HG02678 (cell line): ENCODE results near the gene KCNT1.

Experiments used
- ATAC-seq: cut with Tn5 transposase; IDR thresholded peaks from one replicate; pipeline ENCODE4 v1.9.1; 2021; ENCODE audit warnings: mild to moderate bottlenecking, moderate library complexity; ENCODE audit not compliant: unreplicated experiment

KCNT1 gene

DNA sequence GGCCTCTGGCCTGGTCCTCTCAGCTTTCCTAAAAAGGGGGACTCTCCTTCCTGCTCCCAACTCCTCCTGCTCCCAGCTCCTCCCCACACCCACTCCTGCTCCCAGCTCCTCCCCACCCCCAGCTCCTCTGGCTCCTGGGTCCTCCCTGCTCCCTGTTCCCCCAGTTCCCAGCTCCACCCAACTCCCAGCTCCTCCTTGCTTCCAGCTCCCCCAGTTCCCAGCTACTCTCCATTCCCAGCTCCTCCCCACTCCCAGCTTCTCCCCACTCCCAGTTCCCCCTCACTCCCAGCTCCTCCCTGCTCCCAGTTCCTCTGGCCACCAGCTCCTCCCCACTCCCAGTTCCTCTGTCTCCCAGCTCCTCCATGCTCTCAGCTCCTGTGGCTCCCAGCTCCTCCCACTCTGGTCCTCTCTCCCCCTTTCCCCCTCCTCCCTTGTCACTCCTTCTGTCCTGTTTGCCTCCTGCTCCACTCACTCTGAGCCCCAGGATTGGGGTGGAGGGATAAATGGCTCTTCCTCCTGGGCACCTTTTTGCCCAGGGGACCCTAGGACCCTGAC is 75.7 kb downstream of the KCNT1 start:
- ATAC-seq: no peak

DNA sequence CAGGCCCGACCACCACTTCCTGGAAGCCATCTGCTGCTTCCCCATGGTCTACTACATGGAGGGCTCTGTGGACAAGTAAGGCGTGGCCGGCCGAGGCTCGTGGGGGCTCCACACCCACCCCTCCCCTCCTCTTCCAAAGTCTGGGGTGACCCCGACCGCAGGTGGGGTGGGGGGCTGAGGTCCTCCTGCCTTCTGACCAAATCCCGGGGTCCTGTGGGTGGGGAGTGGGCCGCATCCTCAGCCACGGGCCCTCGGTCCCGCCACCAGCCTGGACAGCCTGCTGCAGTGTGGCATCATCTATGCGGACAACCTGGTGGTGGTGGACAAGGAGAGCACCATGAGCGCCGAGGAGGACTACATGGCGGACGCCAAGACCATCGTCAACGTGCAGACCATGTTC is 76.4 kb downstream of the KCNT1 start:
- ATAC-seq: no peak

DNA sequence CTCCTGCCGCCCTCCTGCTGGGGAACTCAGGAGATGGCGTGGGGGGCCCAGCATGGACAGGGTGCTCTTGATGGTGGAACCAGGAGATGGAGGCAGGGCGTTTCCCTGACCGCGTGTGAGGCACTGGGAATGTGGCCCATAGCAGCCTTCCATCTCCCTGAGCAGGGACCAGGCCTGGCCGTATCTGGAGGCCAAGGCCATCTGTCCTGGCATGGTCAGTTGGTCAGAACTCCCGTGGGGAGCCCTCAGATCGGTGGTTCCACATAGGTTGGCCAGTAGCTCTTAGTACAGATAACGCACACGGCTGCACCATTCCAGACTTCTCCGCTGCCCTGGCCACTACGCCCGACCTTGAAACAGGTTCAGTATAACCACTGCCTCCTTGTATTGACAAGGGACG is 77.6 kb downstream of the KCNT1 start:
- ATAC-seq: no peak

DNA sequence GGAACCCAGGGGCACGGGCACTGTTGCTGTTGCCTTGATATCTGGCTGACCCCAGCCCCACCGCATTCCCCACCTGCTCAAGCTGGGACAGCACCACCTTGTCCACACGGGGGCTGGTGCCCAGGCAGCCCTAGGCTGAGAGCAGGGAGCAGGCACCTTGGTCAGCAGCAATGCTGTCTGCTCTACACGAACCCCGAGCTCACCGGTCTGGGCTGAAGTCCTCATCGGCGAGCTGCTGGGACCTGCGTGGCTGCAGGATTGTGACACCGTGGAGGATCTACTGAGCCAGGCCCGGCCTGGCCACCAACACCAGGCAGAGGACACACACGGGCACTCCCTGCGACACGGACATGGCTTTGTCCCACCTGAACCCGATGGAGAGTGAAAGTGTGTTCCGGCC is 78.1 kb downstream of the KCNT1 start:
- ATAC-seq: no peak

DNA sequence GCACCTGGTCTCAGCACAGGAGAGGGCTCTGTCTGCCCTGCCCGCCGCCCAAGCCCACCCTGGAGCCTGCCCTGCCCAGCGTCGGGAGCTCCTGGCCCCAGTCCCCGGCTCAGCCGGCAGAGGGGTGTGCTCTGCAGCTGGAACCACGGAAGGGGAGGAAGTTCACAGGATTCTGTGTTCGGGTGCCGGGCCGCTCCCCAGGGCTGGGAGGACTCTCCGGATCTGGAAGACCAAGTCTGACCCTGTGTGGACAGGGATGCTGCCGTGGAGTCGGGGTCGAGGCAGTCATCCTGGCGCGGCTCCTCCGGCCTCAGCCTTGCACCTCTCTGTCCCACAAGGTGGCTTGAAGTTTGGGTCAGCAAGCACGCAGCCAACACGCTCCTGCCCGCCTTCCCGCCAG is 78.6 kb downstream of the KCNT1 start:
- ATAC-seq: no peak

DNA sequence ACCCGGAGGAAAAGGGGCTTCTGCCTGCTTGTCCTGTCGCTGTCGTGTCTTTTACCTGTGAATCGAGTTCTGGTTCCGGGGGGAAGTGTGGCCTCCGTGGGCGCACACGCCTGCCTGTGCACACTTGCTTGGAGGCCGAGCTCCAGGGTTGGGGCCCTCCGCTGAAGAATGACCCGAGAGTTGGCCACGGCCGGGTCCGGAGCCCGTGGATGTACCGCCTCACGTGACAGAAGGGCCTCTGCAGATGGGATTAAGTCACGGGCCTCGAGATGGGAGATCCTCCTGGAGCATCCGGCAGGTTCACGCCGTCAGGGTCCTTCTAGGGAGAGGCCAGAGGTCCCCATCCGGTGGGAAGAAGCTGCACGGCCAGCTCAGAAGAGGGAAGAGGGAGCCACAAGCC is 81.0 kb downstream of the KCNT1 start:
- no peak for ATAC-seq

DNA sequence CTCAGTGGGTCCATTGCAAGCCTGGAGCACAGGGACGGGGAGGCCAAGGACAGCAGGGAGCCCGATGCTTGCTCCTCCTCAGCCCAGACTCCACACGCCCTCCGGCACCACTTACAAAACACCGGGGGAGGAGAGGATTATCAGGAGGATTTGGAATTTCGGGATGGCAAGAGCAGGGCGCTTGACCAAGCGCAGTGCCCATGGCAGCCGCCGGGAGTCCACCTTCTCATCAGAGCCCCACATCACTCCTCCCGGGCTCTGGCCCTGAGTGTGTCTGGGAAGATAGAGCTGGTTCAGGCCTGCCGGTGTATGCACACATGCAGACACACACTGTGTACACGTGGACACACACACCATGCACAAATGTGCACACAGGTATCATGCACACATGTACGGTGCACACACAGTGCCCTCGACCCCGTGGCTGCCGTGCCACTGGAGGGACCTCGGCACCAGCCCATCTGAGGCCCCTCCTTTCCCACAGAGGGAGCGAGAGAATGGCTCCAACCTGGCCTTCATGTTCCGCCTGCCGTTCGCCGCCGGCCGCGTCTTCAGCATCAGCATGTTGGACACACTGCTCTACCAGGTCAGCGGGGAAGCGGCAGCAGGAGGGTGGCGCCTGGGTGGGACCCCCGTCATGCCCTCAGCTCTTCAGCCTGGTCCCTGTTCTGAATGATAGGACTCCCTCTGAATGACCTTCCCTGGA is 81.7 kb downstream of the KCNT1 start:
- ATAC-seq: no peak

DNA sequence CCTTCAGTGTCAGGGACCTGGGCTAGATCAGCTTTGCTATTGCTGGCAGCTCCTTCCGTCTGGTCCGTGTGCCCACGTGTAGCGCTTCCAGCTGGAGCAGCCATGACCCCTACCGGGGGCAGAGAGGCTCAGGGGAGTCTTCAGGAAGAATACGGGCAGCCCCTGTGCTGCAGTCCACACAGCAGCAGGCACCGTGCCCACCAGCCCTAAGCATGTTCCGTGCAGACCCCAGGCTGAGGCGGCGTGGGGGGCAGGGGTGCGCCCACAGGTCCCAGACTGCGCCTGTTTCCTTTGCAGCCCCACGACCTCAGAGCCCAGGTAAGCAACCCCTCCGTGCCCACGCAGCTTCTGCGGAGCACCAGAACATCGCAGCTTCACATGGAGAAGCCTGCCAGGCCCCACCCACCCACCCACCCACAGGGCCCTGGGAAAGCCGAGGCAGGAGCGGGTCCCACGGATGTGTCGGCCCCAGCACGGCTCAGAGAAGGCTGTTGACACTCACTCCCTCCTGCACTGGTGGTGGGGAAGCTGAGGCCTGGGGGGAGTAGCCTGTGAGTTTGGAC is 83.1 kb downstream of the KCNT1 start:
- no peak for ATAC-seq

DNA sequence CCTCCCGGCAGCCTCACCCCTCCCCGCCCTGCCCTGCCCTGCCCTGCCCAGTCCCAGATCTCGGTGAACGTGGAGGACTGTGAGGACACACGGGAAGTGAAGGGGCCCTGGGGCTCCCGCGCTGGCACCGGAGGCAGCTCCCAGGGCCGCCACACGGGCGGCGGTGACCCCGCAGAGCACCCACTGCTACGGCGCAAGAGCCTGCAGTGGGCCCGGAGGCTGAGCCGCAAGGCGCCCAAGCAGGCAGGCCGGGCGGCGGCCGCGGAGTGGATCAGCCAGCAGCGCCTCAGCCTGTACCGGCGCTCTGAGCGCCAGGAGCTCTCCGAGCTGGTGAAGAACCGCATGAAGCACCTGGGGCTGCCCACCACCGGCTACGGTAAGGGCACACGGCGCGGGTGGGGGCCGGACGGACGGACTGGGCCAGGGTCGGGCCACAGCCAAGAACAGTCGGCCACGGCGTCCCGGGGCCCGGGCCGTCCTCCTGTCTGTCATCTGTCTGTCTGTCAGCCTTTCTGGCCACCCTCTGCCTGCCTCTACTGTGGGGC is 84.2 kb downstream of the KCNT1 start:
- ATAC-seq: no peak

DNA sequence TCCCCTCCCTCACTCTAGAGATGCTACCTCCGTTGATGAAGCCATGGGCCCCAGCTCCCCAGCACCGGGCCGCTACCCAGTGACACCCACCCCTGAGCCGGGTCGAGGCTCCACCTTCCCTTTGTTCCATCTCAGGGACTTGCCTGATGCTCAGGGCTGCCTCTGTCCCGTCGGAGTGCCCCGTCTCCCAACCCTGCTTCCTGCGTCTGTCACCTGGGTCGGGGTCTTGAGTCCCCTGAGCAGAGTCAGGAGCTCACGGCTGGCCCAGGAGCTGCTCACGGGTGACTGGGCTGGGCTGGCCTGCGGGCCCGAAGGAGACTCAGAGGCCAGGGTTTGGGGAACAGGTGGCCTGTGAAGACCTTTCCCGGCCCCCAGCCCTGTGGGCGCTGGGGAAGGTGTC is 85.3 kb downstream of the KCNT1 start:
- no peak for ATAC-seq

DNA sequence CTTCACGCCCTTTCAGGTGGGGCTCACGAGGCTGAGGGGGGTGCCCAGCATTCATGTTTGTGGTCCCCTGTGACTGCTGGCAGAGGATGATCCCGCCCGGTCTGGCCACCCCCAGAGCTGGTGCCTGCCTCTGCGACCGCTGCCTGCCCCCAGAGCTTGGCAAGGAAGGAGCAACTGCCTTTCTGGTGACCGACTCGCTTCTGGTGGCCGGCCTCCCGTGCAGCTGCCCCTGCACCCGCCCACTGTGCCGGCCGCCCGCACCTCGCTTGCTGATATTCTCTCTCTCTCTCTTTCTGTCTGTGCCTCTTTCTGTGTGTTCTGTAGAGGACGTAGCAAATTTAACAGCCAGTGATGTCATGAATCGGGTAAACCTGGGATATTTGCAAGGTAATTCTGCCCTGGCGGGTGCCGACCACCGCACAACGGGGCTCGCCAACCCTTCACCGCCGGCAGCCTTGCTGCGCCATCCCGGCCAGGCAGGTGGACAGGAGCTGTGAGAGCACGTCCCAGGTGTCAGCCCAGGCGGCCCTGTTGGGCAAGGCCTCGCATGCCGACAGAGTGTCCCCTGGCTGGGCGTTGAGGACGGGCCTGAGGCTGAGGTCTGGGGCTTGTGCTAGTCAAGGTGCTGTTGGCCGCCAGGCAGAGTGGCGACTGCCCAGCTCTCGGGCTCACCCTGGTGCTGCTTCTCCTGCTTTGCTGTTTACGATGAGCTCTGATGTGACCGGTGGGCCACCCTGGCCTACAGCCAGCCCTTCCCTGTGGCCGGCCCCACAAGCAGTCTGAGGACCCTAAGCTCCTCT is 86.0 kb downstream of the KCNT1 start:
- ATAC-seq: no peak

DNA sequence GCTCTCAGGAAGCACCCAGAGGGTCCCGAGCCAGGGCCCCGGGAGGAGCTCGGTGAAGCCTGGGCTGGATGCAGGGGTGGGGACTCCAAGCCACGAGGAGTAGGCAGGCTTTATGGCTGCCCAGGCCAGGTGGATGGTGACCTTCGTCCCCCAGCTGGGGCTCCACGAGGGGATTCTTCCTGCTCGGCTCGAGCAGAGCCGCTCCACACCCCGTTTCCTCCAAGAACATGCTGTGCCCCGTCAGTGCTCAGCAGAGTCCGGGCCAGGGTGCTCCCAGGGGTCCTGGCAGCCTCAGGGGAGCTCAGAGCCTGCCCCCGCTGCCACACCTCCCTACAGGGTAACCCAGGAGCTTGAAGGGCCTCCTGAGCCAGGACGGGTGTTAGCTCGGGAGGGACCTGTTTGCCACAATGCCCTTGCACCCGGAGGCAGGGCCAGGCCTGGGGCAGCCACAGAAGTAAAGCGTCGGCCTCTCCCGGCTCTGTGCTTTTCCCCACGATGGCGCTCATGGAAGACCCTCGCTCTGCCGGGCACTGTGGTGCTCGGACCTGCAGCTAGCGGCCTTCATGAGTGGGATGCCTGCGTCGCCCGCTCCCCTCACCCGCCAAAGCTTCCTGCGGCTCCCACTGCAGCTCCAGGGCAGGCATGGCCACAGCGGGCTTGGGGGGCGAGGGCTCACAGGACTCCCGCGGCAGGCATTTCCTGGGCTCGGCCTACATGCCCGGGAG is 86.8 kb downstream of the KCNT1 start:
- ATAC-seq: no peak

DNA sequence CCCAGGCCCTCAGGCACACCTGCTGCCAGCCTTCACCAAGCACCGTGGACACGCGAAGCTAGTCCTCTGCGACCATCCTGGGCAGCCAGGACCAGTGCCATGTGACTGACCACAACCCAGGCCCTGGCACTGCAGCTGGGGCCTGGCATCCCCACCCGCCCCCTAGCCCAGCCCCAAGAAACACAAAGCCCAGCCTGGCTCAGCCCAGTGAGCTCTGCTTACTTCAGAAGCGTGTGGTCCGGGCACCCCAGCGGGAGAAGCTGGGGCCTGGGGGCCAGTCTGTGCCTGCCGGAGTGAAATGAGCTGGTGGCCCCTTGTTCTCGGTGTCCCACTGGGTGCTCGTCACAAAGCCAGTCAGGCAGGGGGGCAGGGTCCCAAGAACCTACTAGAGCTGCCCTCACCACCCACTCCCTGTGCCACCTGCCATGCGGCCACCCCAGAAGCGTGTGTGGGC is 87.9 kb downstream of the KCNT1 start:
- no peak for ATAC-seq

DNA sequence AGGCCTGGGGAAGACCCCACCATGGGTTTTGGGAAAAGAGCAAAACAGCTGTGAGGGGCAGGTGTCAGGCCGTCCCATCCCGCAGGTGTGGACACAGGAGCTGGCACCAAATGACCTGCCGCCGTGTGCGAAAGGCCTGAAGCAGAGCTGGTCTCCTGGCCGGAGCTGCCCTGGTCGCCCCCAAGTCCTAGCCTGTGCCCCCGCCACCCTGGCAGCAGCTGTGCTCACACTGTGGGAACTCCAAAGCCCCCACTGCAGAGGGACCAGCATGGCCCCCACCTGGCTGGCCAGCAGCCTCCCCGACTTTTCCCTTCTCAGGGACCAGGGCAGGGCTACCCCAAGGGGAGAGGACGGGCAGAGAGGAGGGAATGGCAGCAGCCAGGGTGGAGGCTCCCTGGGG is 88.4 kb downstream of the KCNT1 start:
- no peak for ATAC-seq

DNA sequence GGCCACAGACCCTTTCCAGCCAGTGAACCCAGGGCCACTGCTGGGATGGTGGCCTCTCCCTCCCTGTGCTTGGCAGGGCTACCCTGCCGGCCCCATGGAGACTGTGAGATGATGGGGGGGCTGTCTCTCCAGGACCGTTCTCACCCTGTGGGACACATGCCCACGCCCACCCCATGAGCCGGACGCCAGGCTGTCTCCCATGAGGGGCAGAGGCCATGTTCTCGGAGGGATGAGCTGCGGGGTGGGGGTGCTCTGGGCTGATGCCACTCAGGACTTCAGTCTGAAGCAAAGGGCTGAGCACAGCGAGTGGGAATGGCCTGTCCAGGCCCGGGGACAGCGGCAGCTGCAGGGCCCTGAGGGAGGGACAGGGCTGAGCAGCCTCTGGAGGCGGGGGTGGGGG is 88.9 kb downstream of the KCNT1 start:
- ATAC-seq: no peak

DNA sequence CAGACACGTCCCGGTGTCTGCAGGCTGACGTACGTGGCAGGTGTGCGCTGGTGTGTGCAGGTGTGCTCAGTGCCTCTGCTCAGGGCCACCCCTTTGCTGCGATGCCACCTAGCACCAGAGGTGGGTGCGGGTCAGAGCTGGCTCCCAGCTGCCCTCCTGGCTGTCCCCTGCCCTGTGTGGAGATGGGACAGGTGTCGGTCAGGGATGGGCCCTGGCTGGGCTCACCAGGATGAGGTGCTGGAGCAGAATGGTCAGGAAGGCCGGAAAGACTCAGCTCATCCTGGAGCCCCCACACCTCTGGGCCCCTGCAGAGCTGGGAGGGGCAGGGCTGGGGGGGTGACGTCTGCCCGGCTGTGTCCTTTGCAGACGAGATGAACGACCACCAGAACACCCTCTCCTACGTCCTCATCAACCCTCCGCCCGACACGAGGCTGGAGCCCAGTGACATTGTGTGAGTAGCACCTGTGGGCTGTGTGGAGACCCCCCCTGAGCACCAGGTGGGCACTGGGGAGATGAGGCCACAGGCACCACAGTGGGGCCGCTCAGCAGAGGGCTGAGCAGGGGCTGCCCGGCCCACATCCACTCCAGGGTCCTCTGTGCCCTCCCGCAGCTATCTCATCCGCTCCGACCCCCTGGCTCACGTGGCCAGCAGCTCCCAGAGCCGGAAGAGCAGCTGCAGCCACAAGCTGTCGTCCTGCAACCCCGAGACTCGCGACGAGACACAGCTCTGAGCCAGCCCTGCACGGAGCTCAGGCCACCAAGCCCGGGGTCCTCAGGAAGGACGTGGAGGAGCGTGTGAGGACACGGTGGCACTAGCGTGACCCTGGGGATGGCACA is 89.7 kb downstream of the KCNT1 start:
- ATAC-seq: no peak

DNA sequence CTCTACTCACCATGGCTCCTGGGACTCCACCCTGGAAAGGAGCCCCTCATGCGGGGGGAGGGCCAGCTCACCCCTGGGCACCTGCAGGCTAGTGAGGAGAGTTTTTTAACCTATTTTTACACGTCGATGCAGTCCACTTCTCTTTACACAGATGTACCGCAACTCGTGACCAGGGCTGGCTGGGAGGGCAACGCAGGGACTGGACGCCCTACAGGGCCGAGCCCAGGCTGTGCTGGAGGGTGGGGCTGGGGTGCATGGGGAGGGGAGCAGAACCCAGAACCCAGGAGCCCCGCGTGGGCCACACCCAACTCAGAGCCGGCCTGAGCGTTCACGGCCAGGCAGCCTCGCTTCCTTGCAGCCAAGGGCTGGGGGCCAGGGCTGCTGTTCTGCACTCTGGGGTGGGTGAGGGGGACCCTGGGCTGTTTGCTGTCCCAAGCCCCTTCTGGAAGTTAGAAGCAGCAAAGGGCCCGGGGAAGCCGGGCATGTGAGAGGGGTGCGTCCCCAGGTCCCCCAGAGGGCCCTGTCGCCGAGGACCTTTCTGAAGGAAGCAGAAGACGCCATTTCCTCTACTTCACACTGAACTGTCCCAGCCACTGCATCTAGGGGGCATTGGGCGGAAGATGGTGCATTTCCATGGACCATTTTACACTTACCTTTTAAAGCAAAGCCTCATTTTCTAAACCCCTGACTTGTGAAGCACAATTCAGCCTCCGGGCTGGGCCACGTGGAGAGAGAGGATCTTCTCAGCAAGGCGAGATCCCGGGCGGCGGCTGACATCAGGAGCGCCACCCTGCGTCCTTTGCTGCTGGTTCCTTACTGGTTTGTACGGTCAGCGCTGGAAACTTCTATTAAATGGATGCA is 90.5 kb downstream of the KCNT1 start:
- no peak for ATAC-seq

DNA sequence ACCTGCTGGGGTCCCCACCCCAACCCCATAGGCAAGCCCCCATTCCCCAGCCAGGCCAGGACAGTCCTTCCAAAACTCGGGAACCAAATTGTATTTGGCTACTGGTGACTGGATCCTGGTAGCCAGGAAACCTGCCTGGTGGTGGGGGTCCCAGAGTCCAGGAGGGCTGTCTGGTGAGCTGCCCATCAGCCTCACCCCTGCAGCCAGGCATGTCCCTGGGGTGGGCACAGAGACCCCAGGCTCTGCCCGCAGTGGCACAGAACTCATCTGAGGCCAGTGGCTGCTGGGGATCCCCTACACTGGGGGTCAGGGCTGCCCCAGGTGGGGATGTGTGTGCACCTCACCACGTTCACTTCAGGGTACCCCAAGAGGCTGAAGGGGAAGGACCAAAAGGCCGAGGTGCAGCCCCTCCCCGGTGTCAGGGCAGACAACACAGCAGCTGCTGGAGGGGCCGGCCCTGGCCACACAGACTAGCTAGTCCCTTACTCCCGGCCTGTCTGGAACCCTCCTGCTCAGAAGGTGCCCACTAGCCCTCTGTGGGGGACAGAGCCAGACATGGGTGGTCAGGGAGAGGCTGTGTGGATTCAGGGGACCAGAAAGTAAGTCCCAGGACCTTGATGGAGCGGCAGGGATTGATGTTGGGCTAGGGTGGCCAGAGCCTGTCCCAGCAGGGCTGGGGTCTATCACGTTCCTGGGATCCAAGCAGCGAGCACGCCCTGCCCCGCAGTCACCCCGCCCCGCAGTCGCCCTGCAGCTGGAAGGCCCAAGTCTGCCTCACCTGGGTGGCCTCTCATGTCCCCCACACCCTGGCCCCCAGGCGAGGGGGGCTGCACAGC is 91.5 kb downstream of the KCNT1 start:
- ATAC-seq: no peak
